H9 (cell line): ENCODE measurements around the gene GOLGA3. TPM values are rescaled to one million over a fixed set of nuclear protein-coding genes. Genes with fewer than 3 reads are reported as not detected.
A peak's percentile ranks its signal among the peaks of the same experiment; 100 is the strongest.

Experiments used
- DNase-seq: peaks from one replicate; pipeline ENCODE4 v3.0.0-alpha.2; 2017
- H2AFZ ChIP-seq: one replicate; pipeline ENCODE4 v1.6.1; 2013; ENCODE audit warnings: mild to moderate bottlenecking, low read length, control low read depth, moderate library complexity
- H2AK5ac ChIP-seq: 2 replicates; pipeline ENCODE4 v1.6.1; 2013; ENCODE audit warnings: low read length, control low read depth, mixed read lengths; ENCODE audit not compliant: insufficient read length
- H2BK120ac ChIP-seq: one replicate; pipeline ENCODE4 v1.6.1; 2013; ENCODE audit warnings: low read depth, mild to moderate bottlenecking, low read length, control low read depth, inconsistent platforms; ENCODE audit not compliant: poor library complexity, severe bottlenecking
- H2BK12ac ChIP-seq: 2 replicates; pipeline ENCODE4 v1.6.1; 2013; ENCODE audit warnings: low read length, control low read depth, mixed read lengths, low read depth; ENCODE audit not compliant: insufficient read length
- H2BK15ac ChIP-seq: 2 replicates; pipeline ENCODE4 v1.6.1; 2013; ENCODE audit warnings: low read depth, low read length, control low read depth
- H2BK20ac ChIP-seq: one replicate; pipeline ENCODE4 v1.6.1; 2013; ENCODE audit warnings: low read depth, mild to moderate bottlenecking, low read length, control low read depth, inconsistent platforms; ENCODE audit not compliant: poor library complexity, severe bottlenecking
- H2BK5ac ChIP-seq: 2 replicates; pipeline ENCODE4 v1.6.1; 2013; ENCODE audit warnings: low read length, control low read depth, mixed read lengths; ENCODE audit not compliant: insufficient read length
- H3K14ac ChIP-seq: 2 replicates; pipeline ENCODE4 v1.6.1; 2013; ENCODE audit warnings: low read length, control low read depth; ENCODE audit not compliant: insufficient read depth
- H3K18ac ChIP-seq: 2 replicates; pipeline ENCODE4 v1.6.1; 2013; ENCODE audit warnings: low read depth, mild to moderate bottlenecking, mixed read lengths, low read length, control low read depth; ENCODE audit not compliant: insufficient read length
- H3K23ac ChIP-seq: 2 replicates; pipeline ENCODE4 v1.6.1; 2013; ENCODE audit warnings: low read length, control low read depth, mixed read lengths, low read depth; ENCODE audit not compliant: insufficient read length
- H3K23me2 ChIP-seq: 2 replicates; pipeline ENCODE4 v1.6.1; 2013; ENCODE audit warnings: low read depth, mild to moderate bottlenecking, mixed read lengths, low read length, control low read depth; ENCODE audit not compliant: insufficient read length, poor library complexity, severe bottlenecking
- H3K27ac ChIP-seq: 2 replicates; pipeline ENCODE4 v1.5.1; 2013; ENCODE audit warnings: low read length, control low read depth, mixed read lengths, low read depth; ENCODE audit not compliant: insufficient read length
- H3K27me3 ChIP-seq: 2 replicates; pipeline ENCODE4 v1.6.1; 2013; ENCODE audit warnings: low read length, control low read depth, inconsistent platforms; ENCODE audit not compliant: insufficient read depth
- H3K4ac ChIP-seq: 2 replicates; pipeline ENCODE4 v1.6.1; 2013; ENCODE audit warnings: low read depth, mild to moderate bottlenecking, control low read depth, inconsistent platforms, low read length, moderate library complexity
- H3K4me1 ChIP-seq: 2 replicates; pipeline ENCODE4 v1.6.1; 2013; ENCODE audit warnings: low read length, control low read depth, inconsistent platforms; ENCODE audit not compliant: insufficient read depth
- H3K4me2 ChIP-seq: 2 replicates; pipeline ENCODE4 v1.6.1; 2013; ENCODE audit warnings: low read length, control low read depth, mixed read lengths; ENCODE audit not compliant: insufficient read length, insufficient read depth
- H3K56ac ChIP-seq: 2 replicates; pipeline ENCODE4 v1.6.1; 2013; ENCODE audit warnings: low read depth, mild to moderate bottlenecking, mixed read lengths, low read length, control low read depth; ENCODE audit not compliant: insufficient read length
- H3K79me1 ChIP-seq: 2 replicates; pipeline ENCODE4 v1.6.1; 2013; ENCODE audit warnings: low read depth, mild to moderate bottlenecking, moderate library complexity, low read length, control low read depth, inconsistent platforms; ENCODE audit not compliant: insufficient read depth, poor library complexity, severe bottlenecking
- H3K79me2 ChIP-seq: 2 replicates; pipeline ENCODE4 v1.6.1; 2013; ENCODE audit warnings: low read length, control low read depth, inconsistent platforms; ENCODE audit not compliant: insufficient read depth
- H3K9ac ChIP-seq: 2 replicates; pipeline ENCODE4 v1.6.1; 2013; ENCODE audit warnings: low read length, control low read depth, mixed read lengths; ENCODE audit not compliant: insufficient read length; ENCODE audit errors: extremely low read depth
- H3K9me3 ChIP-seq: one replicate; pipeline ENCODE4 v1.6.1; 2013; ENCODE audit warnings: low read depth, low read length, inconsistent platforms; ENCODE audit not compliant: control insufficient read depth
- H3T11ph ChIP-seq: one replicate; pipeline ENCODE4 v1.6.1; 2013; ENCODE audit warnings: mild to moderate bottlenecking, low read length, control low read depth, inconsistent platforms
- H4K20me1 ChIP-seq: one replicate; pipeline ENCODE4 v1.6.1; 2013; ENCODE audit not compliant: control insufficient read depth, insufficient read length, insufficient read depth
- H4K5ac ChIP-seq: 2 replicates; pipeline ENCODE4 v1.6.1; 2013; ENCODE audit warnings: low read depth, mild to moderate bottlenecking, mixed read lengths, low read length, control low read depth; ENCODE audit not compliant: insufficient read length
- H4K8ac ChIP-seq: replicated peaks from 2 replicates; pipeline ENCODE4 v1.6.1; 2013; ENCODE audit warnings: low read length, control low read depth, mixed read lengths, low read depth; ENCODE audit not compliant: insufficient read length
- H4K91ac ChIP-seq: 2 replicates; pipeline ENCODE4 v1.6.1; 2013; ENCODE audit warnings: low read depth, mild to moderate bottlenecking, moderate library complexity, mixed read lengths, low read length, control low read depth; ENCODE audit not compliant: insufficient read length
- H3K27ac Mint-ChIP-seq, 3 experiments: 2 replicates in 2 of 3; 3 replicates in 1 of 3; pipeline ENCODE4 v1.8.0; 2020 to 2021; ENCODE audit warnings: mixed read lengths in 3 of 3, mild to moderate bottlenecking in 1 of 3, moderate library complexity in 1 of 3
- H3K27me3 Mint-ChIP-seq: 2 replicates; pipeline ENCODE4 v1.8.0; 2021; ENCODE audit warnings: low read depth, mild to moderate bottlenecking, moderate library complexity, mixed read lengths
- H3K36me3 Mint-ChIP-seq, 3 experiments: 2 replicates in 2 of 3; 3 replicates in 1 of 3; pipeline ENCODE4 v1.8.0; 2020 to 2021; ENCODE audit warnings: low read depth in 3 of 3, mixed read lengths in 3 of 3; ENCODE audit not compliant: insufficient read depth in 1 of 3
- H3K4me1 Mint-ChIP-seq, 2 experiments: 2 replicates each; pipeline ENCODE4 v1.8.0; 2020; ENCODE audit warnings: mixed read lengths in 2 of 2
- H3K4me3 Mint-ChIP-seq, 2 experiments: 2 replicates in 1 of 2; 3 replicates in 1 of 2; pipeline ENCODE4 v1.8.0; 2020 to 2021; ENCODE audit warnings: mild to moderate bottlenecking in 2 of 2, mixed read lengths in 2 of 2, moderate library complexity in 1 of 2
- H3K9me3 Mint-ChIP-seq, 2 experiments: 2 replicates in 1 of 2; 3 replicates in 1 of 2; pipeline ENCODE4 v1.8.0; 2020; ENCODE audit warnings: mild to moderate bottlenecking in 2 of 2, mixed read lengths in 2 of 2, moderate library complexity in 1 of 2
- CTCF ChIP-seq: fragments of 200-600 bp; sonication (generic); conservative IDR thresholded peaks from 3 replicates; pipeline ENCODE4 v1.8.0; 2021; ENCODE audit warnings: antibody characterized with exemption, mild to moderate bottlenecking
- WGBS: extraction: QIAGEN DNeasy Blood & Tissue Kit; methylation state at CpG from one replicate; pipeline ENCODE4 v1.1.7; 2013; ENCODE audit warnings: missing lambda C conversion rate, low lambda C conversion rate, mixed read lengths; ENCODE audit not compliant: insufficient read length; ENCODE audit errors: extremely low coverage; 5-methylcytosine and 5-hydroxymethylcytosine counted together
- total RNA-seq: library from RNA; stranded (reverse); gene quantifications from 2 replicates; pipeline ENCODE4 v1.2.1, GENCODE V29; 2021

Gene GOLGA3
- total RNA-seq, 1 experiment from 2014 or later = 40.1 TPM

- no CpG with 5 or more reads among the region's 24 CpGs for WGBS
- Histone ChIP-seq H2AK5ac (no peak overlapping the region), H2BK20ac (no peak overlapping the region), H3K23ac (no peak overlapping the region), H4K8ac (no peak overlapping the region), H3K23me2 (no peaks in the 10 kb centered on the region), H2AFZ (no peak overlapping the region), H3K79me2 (no peaks in the 10 kb centered on the region), H3K9me3 (no peaks in the 10 kb centered on the region), H3K18ac (no peak overlapping the region), H2BK15ac (no peak overlapping the region), H3K9ac (no peak overlapping the region), H2BK5ac (no peak overlapping the region), H3K14ac (no peak overlapping the region), H4K91ac (no peak overlapping the region), H3K4ac (no peak overlapping the region), H3K79me1 (no peaks in the 10 kb centered on the region), H3K27ac (no peak overlapping the region), H3K4me1 (no peaks in the 10 kb centered on the region), H3T11ph (no peak overlapping the region), H3K27me3 (no peaks in the 10 kb centered on the region), H4K20me1 (no peaks in the 10 kb centered on the region), H4K5ac (no peak overlapping the region), H3K56ac (no peak overlapping the region), H2BK120ac (no peak overlapping the region), H3K4me2 (no peak overlapping the region), H2BK12ac (no peak overlapping the region)
- Mint-ChIP-seq H3K36me3 (peaks cover 85 to 96% (median 95%) of the 10 kb centered on the region in 3 experiments), H3K27ac (peak overlapping the region; percentile 53 to 72 (median 63); a peak in 4 of 7 replicates), H3K4me1 (no peaks in the 10 kb centered on the region), H3K9me3 (peaks cover 13 to 16% of the 10 kb centered on the region in 2 experiments), H3K4me3 (no peak overlapping the region), H3K27me3 (no peaks in the 10 kb centered on the region)
- no peak for DNase-seq
- TF ChIP-seq CTCF = no peak
Observed at GRCh38 chr12:132729541-132730320, 98.9 kb downstream of the GOLGA3 start.
